ENCODE results near the gene EIF4G3. TPM values are rescaled to one million over a fixed set of nuclear protein-coding genes. Genes with fewer than 3 reads are reported as not detected.

Gene EIF4G3
- total RNA-seq, 4 donors from 2014 or later, result 41.2 to 57.3 (median 50.0) TPM

GRCh38 chr1:21051177-21051825 is 125.4 kb downstream of the EIF4G3 start:
- H3K27me3 ChIP-seq, result no peaks in the 10 kb centered on the region
- no peak overlapping the region for H3K27ac ChIP-seq
- 90 to 92% methylated on average over 2 of the region's 2 CpGs for WGBS, 2 donors
- TF ChIP-seq POLR2A (IDR thresholded peaks at IDR 0.05) (no peak), EP300 (IDR thresholded peaks at IDR 0.05) (no peak), CTCF (IDR thresholded peaks at IDR 0.05) (no peak)
- H3K4me1 ChIP-seq, result no peaks in the 10 kb centered on the region
- peaks cover 0 to 20% (median 0%) of the 10 kb centered on the region in 3 donors for H3K36me3 ChIP-seq
- H3K9me3 ChIP-seq, result no peaks in the 10 kb centered on the region
- DNase-seq (ENCODE audit: low spot score in 2 of 2), result no peak
- no peak overlapping the region for H3K4me3 ChIP-seq

GRCh38 chr1:21050031-21050430 is 126.7 kb downstream of the EIF4G3 start:
- 38 to 43% methylated on average over 4 of the region's 4 CpGs for WGBS, 2 donors
- Histone ChIP-seq H3K4me3 (no peak overlapping the region), H3K27me3 (no peaks in the 10 kb centered on the region), H3K36me3 (peaks cover 0 to 20% (median 0%) of the 10 kb centered on the region in 3 donors), H3K27ac (no peak overlapping the region), H3K9me3 (no peaks in the 10 kb centered on the region), H3K4me1 (peaks cover 0 to 8% (median 0%) of the 10 kb centered on the region in 4 donors)
- no peak for TF ChIP-seq CTCF (IDR thresholded peaks at IDR 0.05)
- TF ChIP-seq POLR2A (IDR thresholded peaks at IDR 0.05), result no peak
- TF ChIP-seq EP300 (IDR thresholded peaks at IDR 0.05), result no peak
- DNase-seq (ENCODE audit: low spot score in 2 of 2), result no peak

- DNase-seq (ENCODE audit: low spot score in 2 of 2), result no peak
- Histone ChIP-seq H3K9me3 (no peaks in the 10 kb centered on the region), H3K4me1 (peaks cover 0 to 12% (median 0%) of the 10 kb centered on the region in 4 donors), H3K27ac (no peak overlapping the region), H3K27me3 (no peaks in the 10 kb centered on the region), H3K4me3 (no peak overlapping the region), H3K36me3 (peaks cover 0 to 20% (median 0%) of the 10 kb centered on the region in 3 donors)
- no peak for TF ChIP-seq EP300 (IDR thresholded peaks at IDR 0.05)
- no peak for TF ChIP-seq CTCF (IDR thresholded peaks at IDR 0.05)
- no peak for TF ChIP-seq POLR2A (IDR thresholded peaks at IDR 0.05)
- 90 to 95% methylated on average over 4 of the region's 4 CpGs for WGBS, 2 donors
These were observed 128.2 kb downstream of the EIF4G3 start for GRCh38 chr1:21048462-21048861.

GRCh38 chr1:21046132-21046531 is 130.6 kb downstream of the EIF4G3 start:
- no peak overlapping the region for H3K4me3 ChIP-seq
- no peak for DNase-seq (ENCODE audit: low spot score in 2 of 2)
- H3K4me1 ChIP-seq, result peaks cover 0 to 22% (median 6%) of the 10 kb centered on the region in 4 donors
- 83 to 89% methylated on average over 3 of the region's 3 CpGs for WGBS, 2 donors
- no peaks in the 10 kb centered on the region for H3K27me3 ChIP-seq
- peaks cover 0 to 20% (median 0%) of the 10 kb centered on the region in 3 donors for H3K36me3 ChIP-seq
- no peak overlapping the region for H3K27ac ChIP-seq
- H3K9me3 ChIP-seq, result no peaks in the 10 kb centered on the region
- TF ChIP-seq EP300 (IDR thresholded peaks at IDR 0.05), result no peak

GRCh38 chr1:21045351-21045750 is 131.3 kb downstream of the EIF4G3 start:
- peaks cover 0 to 15% (median 0%) of the 10 kb centered on the region in 3 donors for H3K36me3 ChIP-seq
- no peak overlapping the region for H3K4me3 ChIP-seq
- H3K4me1 ChIP-seq, result peaks cover 0 to 22% (median 6%) of the 10 kb centered on the region in 4 donors
- H3K27ac ChIP-seq, result no peak overlapping the region
- DNase-seq (ENCODE audit: low spot score in 2 of 2), result no peak
- H3K27me3 ChIP-seq, result no peaks in the 10 kb centered on the region
- WGBS, 2 donors, result 66 to 72% methylated on average over 2 of the region's 2 CpGs
- no peak for TF ChIP-seq EP300 (IDR thresholded peaks at IDR 0.05)
- no peak for TF ChIP-seq CTCF (IDR thresholded peaks at IDR 0.05)
- TF ChIP-seq POLR2A (IDR thresholded peaks at IDR 0.05), result no peak
- H3K9me3 ChIP-seq, result no peaks in the 10 kb centered on the region
